H1 (cell line): ENCODE data around the gene FOSB. TPM values are rescaled to one million over a fixed set of nuclear protein-coding genes. Genes with fewer than 3 reads are reported as not detected.
A peak's percentile ranks its signal among the peaks of the same experiment; 100 is the strongest.

Experiments
- BCL11A ChIP-seq, 2 experiments: IDR thresholded peaks; one replicate each; pipeline ENCODE4 v1.6.1; 2011; ENCODE audit warnings: low read depth in 2 of 2, low read length in 2 of 2, mild to moderate bottlenecking in 2 of 2
- BRCA1 ChIP-seq: IDR thresholded peaks from 2 replicates; pipeline ENCODE4 v1.6.1; 2012; ENCODE audit warnings: low read depth, low read length, improper control_type of control experiment
- CBX8 ChIP-seq: fragments of 300-800, 300-1000 bp; sonication (generic); IDR thresholded peaks from 2 replicates; pipeline ENCODE4 v1.7.1; 2016; ENCODE audit warnings: low read depth, low read length, borderline replicate concordance
- CEBPB ChIP-seq: IDR thresholded peaks from 2 replicates; pipeline ENCODE4 v1.6.1; 2012; ENCODE audit warnings: low read depth, low read length
- CHD1 ChIP-seq: IDR thresholded peaks from 2 replicates; pipeline ENCODE4 v1.6.1; 2012; ENCODE audit warnings: low read depth, low read length, improper control_type of control experiment
- CREB1 ChIP-seq: IDR thresholded peaks from 2 replicates; pipeline ENCODE4 v1.6.1; 2012; ENCODE audit warnings: inconsistent platforms
- CTCF ChIP-seq, 3 experiments: IDR thresholded peaks; 1 replicate in 2 of 3; 2 replicates in 1 of 3; pipeline versions ENCODE4 v1.5.1 to v1.6.1; 2011; ENCODE audit warnings: low read length in 3 of 3, mild to moderate bottlenecking in 3 of 3, inconsistent platforms in 2 of 3, low read depth in 1 of 3, moderate library complexity in 1 of 3; ENCODE audit not compliant: insufficient read depth in 1 of 3; ENCODE audit errors: control extremely low read depth in 1 of 3
- EP300 ChIP-seq, 2 experiments: IDR thresholded peaks; 1 replicate in 1 of 2; 2 replicates in 1 of 2; pipeline ENCODE4 v1.6.1; 2011 to 2012; ENCODE audit warnings: low read depth in 2 of 2, low read length in 2 of 2, mild to moderate bottlenecking in 2 of 2, borderline replicate concordance in 1 of 2, inconsistent platforms in 1 of 2, moderate library complexity in 1 of 2
- FOSL1 ChIP-seq: IDR thresholded peaks from 2 replicates; pipeline ENCODE4 v1.6.1; 2011; ENCODE audit warnings: mild to moderate bottlenecking, low read depth, low read length, moderate library complexity; ENCODE audit not compliant: insufficient read depth
- HDAC6 ChIP-seq: IDR thresholded peaks from one replicate; pipeline ENCODE4 v1.7.1; 2012; ENCODE audit warnings: low read depth, mild to moderate bottlenecking, inconsistent platforms, low read length, moderate library complexity
- JUND ChIP-seq: IDR thresholded peaks from 2 replicates; pipeline ENCODE4 v1.6.1; 2011; ENCODE audit warnings: mild to moderate bottlenecking, improper control_type of control experiment, low read length
- KDM5A ChIP-seq: fragments of 200-600 bp; IDR thresholded peaks from 2 replicates; pipeline ENCODE4 v1.7.1; 2012; ENCODE audit warnings: mild to moderate bottlenecking, low read length, inconsistent platforms, mixed read lengths
- POLR2AphosphoS5 ChIP-seq: IDR thresholded peaks from 2 replicates; pipeline ENCODE4 v1.6.1; 2011; ENCODE audit warnings: low read depth, low read length
- POU5F1 ChIP-seq: IDR thresholded peaks from 2 replicates; pipeline ENCODE4 v1.6.1; 2011; ENCODE audit warnings: low read depth, mild to moderate bottlenecking, low read length, moderate library complexity
- RBBP5 ChIP-seq: IDR thresholded peaks from 2 replicates; pipeline ENCODE4 v1.7.1; 2012; ENCODE audit warnings: low read depth, mild to moderate bottlenecking, inconsistent platforms, low read length, moderate library complexity, borderline replicate concordance
- SAP30 ChIP-seq: fragments of 300-600 bp; sonication (generic); IDR thresholded peaks from 2 replicates; pipeline ENCODE4 v1.7.1; 2012; ENCODE audit warnings: low read length, moderate library complexity, mild to moderate bottlenecking, inconsistent platforms; ENCODE audit not compliant: insufficient read depth, insufficient replicate concordance
- SP4 ChIP-seq: IDR thresholded peaks from 2 replicates; pipeline ENCODE4 v1.6.1; 2012; ENCODE audit warnings: low read length, inconsistent platforms
- SRF ChIP-seq: IDR thresholded peaks from 2 replicates; pipeline ENCODE4 v1.6.1; 2011; ENCODE audit warnings: mild to moderate bottlenecking, low read depth, low read length, moderate library complexity
- SUZ12 ChIP-seq: fragments of 200-600 bp; sonication (generic); IDR thresholded peaks from 2 replicates; pipeline ENCODE4 v1.6.1; 2012; ENCODE audit warnings: mild to moderate bottlenecking, inconsistent platforms, low read length, moderate library complexity, mixed read lengths
- TCF12 ChIP-seq: IDR thresholded peaks from 2 replicates; pipeline ENCODE4 v1.6.1; 2011; ENCODE audit warnings: low read depth, mild to moderate bottlenecking, low read length
- TEAD4 ChIP-seq: IDR thresholded peaks from 2 replicates; pipeline ENCODE4 v1.6.1; 2012; ENCODE audit warnings: low read depth, low read length, inconsistent platforms, mixed read lengths
- YY1 ChIP-seq: IDR thresholded peaks from 2 replicates; pipeline ENCODE4 v1.6.1; 2011; ENCODE audit warnings: low read depth, mild to moderate bottlenecking, low read length
- polyA plus RNA-seq, 7 experiments: library from polyadenylated mRNA; depleted of rRNA in 3 of 7; stranded (reverse) in 5 of 7; unstranded in 2 of 7; fragments of >200 nt in 5 of 7; fragments of 200-250 nt in 2 of 7; gene quantifications; 1 replicate in 5 of 7; 2 replicates in 1 of 7; 4 replicates in 1 of 7; pipeline versions ENCODE4 v1.2.1 to v1.2.3, GENCODE V29; 2011 to 2013; ENCODE audit warnings: missing spikeins in 2 of 7, mixed read lengths in 2 of 7
- total RNA-seq: library from RNA; stranded (reverse); fragmentation: NEBNext Ultra II Directional; extraction: Animal tissue kit (Norgen Biotek cat#: 25700); gene quantifications from 2 replicates; pipeline ENCODE4 v1.2.1, GENCODE V29; 2021

FOSB gene
- total and polyA plus RNA-seq, 2 of the 8 experiments (the other 6 are each of a cell fraction or from before 2014, with no cell fraction given) = 0.44 to 2.7 TPM

GRCh38 chr19:45499196-45500180, 31.7 kb downstream of the FOSB start (continued):
- TF ChIP-seq CTCF (IDR thresholded peaks at IDR 0.05; ENCODE audit: control extremely low read depth in 1 of 3, insufficient read depth in 1 of 3, low read depth in 1 of 3, low read length in 3 of 3) (0 out of 4 replicates have a peak, but pooled peaks of 1 of the 3 experiments have one; percentile 6), POLR2AphosphoS5 (no peak), SAP30 (no peak), TEAD4 (no peak), TCF12 (0 out of 2 replicates have a peak, but pooled peaks have one; percentile 53), CREB1 (0 out of 2 replicates have a peak, but pooled peaks have one; percentile 7), EP300 (IDR thresholded peaks at IDR 0.05; ENCODE audit: borderline replicate concordance in 1 of 2, low read depth in 2 of 2, low read length in 2 of 2) (peak in 1 of 2 experiments; percentile 42; a peak in 1 of 3 replicates), FOSL1 (no peak), JUND (no peak), CHD1 (no peak), YY1 (0 out of 2 replicates have a peak, but pooled peaks have one; percentile 15), SRF (no peak), SUZ12 (no peak), RBBP5 (no peak), BCL11A (IDR thresholded peaks at IDR 0.05; ENCODE audit: low read depth in 2 of 2, low read length in 2 of 2) (no peak), POU5F1 (no peak), HDAC6 (no peak), CBX8 (no peak), BRCA1 (no peak), KDM5A (no peak), CEBPB (no peak), SP4 (peak; percentile 78)
